HG02610 (cell line): ENCODE results near the gene ZNF557.

ENCODE experiments used
- ATAC-seq: cut with Tn5 transposase; IDR thresholded peaks from one replicate; pipeline ENCODE4 v1.9.1; 2021; ENCODE audit warnings: mild to moderate bottlenecking, moderate library complexity; ENCODE audit not compliant: unreplicated experiment

The ZNF557 gene

DNA sequence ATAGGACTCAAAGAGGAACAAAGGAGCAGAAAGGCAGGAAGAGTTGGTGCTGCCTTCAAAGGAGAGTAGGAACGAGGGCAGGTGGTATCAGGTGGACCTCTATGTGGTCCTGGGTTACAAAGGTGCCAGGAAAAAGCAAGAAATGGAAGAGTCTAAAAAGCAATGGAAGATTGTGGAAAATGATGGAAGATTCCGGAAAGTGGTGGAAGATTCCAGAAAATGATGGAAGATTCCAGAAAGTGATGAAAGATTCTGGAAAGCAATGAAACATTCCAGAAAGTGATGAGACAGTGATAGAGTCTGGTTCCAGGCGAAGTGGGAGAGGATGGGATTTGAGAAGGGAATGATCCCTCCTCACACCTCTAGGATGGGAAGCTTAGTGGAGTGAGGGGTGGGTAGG is 55.3 kb downstream of the ZNF557 start:
- ATAC-seq, result no peak

DNA sequence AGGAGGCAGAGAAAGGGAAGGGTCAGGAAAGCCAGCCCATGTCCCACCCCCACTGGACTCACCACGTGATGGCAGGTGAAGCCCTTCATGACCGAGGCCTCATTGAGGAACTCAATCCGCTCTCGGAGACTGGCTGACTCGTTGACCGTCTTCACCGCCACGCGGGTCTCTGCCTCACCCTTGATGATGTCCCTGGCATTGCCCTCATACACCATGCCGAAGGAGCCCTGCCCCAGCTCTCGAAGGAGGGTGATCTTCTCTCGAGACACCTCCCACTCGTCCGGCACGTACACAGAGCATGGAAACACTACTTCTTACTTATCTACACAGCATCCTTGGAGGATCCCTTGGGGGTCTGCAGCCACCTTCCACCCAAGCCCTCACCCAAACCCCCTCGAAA is 55.7 kb downstream of the ZNF557 start:
- ATAC-seq, result no peak

DNA sequence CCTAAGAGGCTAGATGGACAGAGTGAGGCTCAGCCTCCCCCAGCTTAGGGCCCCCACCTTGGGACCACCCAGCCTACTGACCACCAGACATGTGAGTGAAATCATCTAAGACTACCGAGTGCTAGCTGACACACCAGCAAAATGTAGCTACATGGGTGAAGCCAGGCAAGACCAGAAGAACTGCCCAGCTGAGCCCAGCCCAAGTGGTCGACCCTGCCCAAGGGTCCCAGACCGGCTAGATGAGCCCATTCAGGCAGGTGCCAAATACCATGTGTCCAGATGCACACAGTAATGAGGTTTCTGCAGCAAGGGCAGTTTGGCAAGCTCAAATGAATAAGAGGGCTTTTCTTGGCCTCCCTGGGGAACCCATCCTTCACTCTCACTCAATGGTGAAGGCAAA is 56.6 kb downstream of the ZNF557 start:
- no peak for ATAC-seq

DNA sequence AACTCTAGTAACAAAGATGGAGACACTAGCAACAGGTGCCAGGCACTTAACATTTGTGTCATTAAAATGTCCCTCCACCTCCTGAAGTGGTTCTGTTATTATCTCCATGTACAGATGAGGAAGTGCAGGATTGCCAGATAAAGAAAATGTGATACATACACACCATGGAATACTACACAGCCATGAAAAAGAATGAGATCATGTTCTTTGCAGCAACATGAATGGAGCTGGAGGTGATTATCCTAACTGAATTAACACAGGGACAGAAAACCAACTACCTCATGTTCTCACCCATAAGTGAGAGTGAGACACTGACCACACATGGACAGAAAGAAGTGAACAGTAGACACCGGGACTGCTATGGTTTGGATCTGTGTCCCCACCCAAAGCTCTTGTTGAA is 60.5 kb downstream of the ZNF557 start:
- ATAC-seq, result no peak

DNA sequence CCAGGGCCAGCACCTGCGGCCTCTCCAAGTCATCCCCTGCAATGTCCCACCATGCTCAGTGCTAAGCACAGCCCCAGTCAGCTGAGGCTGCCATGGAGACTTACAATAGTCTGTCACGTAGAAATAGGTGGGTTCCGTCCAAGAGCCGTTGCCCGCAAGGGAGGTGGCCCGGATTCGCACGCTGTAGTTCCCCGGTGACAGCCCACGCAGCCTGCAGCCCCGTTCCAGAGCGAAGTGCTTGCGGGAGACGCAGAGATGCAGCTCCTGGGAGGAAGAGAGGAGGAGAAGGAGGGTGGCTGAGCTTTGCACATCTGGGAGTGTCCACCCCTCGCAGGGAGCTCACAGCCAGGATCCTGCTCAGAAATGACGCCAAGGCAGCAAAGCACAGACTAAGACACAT is 62.6 kb downstream of the ZNF557 start:
- no peak for ATAC-seq

DNA sequence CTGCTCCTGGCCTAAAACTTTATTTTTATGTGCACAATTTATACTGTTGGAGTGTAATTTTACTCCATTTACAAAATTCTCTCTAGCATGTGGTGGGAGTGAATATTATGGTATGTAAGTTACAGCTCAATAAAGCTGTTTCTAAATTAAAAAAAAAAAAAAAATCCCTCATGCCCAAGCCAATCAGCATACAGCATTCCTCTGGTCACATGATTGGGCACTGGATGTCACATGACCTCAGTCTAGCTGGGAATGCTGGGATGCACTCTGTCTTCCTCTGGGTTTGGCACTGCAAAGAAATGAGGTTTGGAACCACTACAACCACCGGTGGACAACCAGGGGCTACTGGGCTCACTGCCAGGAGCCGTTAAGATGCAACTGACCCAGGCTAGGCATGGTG is 67.6 kb downstream of the ZNF557 start:
- no peak for ATAC-seq
